HUES6 (cell line): ENCODE measurements around the gene EFHD2.
"Not testable (repeated sequence)": the region's sequence is repeated elsewhere in the genome, so short reads cannot be mapped to it uniquely, and the experiment has no call there.

Experiments used
- H3K27ac ChIP-seq: 2 replicates; pipeline ENCODE4 v1.7.0; 2013; ENCODE audit warnings: low read depth, mild to moderate bottlenecking, low read length, inconsistent platforms
- H3K27me3 ChIP-seq: 2 replicates; pipeline ENCODE4 v1.6.1; 2013; ENCODE audit warnings: low read length; ENCODE audit not compliant: control insufficient read depth, insufficient read depth
- H3K36me3 ChIP-seq: 2 replicates; pipeline ENCODE4 v1.6.1; 2013; ENCODE audit warnings: low read length; ENCODE audit not compliant: control insufficient read depth, insufficient read depth
- H3K4me1 ChIP-seq: 2 replicates; pipeline ENCODE4 v1.6.1; 2013; ENCODE audit warnings: low read length; ENCODE audit not compliant: control insufficient read depth, insufficient read depth
- H3K4me3 ChIP-seq: 2 replicates; pipeline ENCODE4 v1.5.1; 2013; ENCODE audit warnings: low read depth, low read length
- H3K9ac ChIP-seq: one replicate; pipeline ENCODE4 v1.6.1; 2013; ENCODE audit warnings: mild to moderate bottlenecking, low read length
- H3K9me3 ChIP-seq: 2 replicates; pipeline ENCODE4 v1.6.1; 2013; ENCODE audit warnings: low read depth, low read length; ENCODE audit not compliant: control insufficient read depth, insufficient read depth

Gene EFHD2

GRCh38 chr1:15456313-15456954, 46.7 kb downstream of the EFHD2 start, which contains the start of gene CELA2A:
Gene CELA2A (plus strand): TSS chr1:15456732. CDS start chr1:15456754, 22 bp downstream.
- Histone ChIP-seq H3K9me3 (no peaks in the 10 kb centered on the region; the same call in 1 of the 2 replicates), H3K36me3 (no peaks in the 10 kb centered on the region), H3K27me3 (no peaks in the 10 kb centered on the region), H3K4me1 (no peaks in the 10 kb centered on the region), H3K4me3 (no peak within 1 kb of the TSS), H3K9ac (no peak within 1 kb of the TSS), H3K27ac (no peak within 1 kb of the TSS)

GRCh38 chr1:15457585-15457984, 47.9 kb downstream of the EFHD2 start:
- H3K27me3 ChIP-seq, result no peaks in the 10 kb centered on the region
- H3K4me3 ChIP-seq, result no peak overlapping the region
- H3K36me3 ChIP-seq, result no peaks in the 10 kb centered on the region
- no peaks in the 10 kb centered on the region for H3K4me1 ChIP-seq
- H3K27ac ChIP-seq, result no peak overlapping the region
- no peak overlapping the region for H3K9ac ChIP-seq
- H3K9me3 ChIP-seq, result no peaks in the 10 kb centered on the region

- H3K27ac ChIP-seq, H3K9me3 ChIP-seq, H3K27me3 ChIP-seq, H3K36me3 ChIP-seq, H3K4me3 ChIP-seq, H3K4me1 ChIP-seq, H3K9ac ChIP-seq: not testable (repeated sequence)
These were observed 48.7 kb downstream of the EFHD2 start for GRCh38 chr1:15458388-15458787.

GRCh38 chr1:15459771-15460707, 50.4 kb downstream of the EFHD2 start:
- H3K27me3 ChIP-seq, result no peaks in the 10 kb centered on the region

GRCh38 chr1:15460708-15461095, 51.0 kb downstream of the EFHD2 start:
- no peaks in the 10 kb centered on the region for H3K9me3 ChIP-seq
- no peak overlapping the region for H3K27ac ChIP-seq
- H3K4me3 ChIP-seq, result no peak overlapping the region
- H3K36me3 ChIP-seq, result no peaks in the 10 kb centered on the region
- no peaks in the 10 kb centered on the region for H3K27me3 ChIP-seq
- no peak overlapping the region for H3K9ac ChIP-seq
- H3K4me1 ChIP-seq, result no peaks in the 10 kb centered on the region

More at GRCh38 chr1:15459771-15460707, 50.4 kb downstream of the EFHD2 start:
- Histone ChIP-seq H3K36me3 (no peaks in the 10 kb centered on the region), H3K4me3 (no peak overlapping the region), H3K9me3 (no peaks in the 10 kb centered on the region), H3K9ac (no peak overlapping the region), H3K27ac (no peak overlapping the region), H3K4me1 (no peaks in the 10 kb centered on the region)

GRCh38 chr1:15463064-15463800, 53.5 kb downstream of the EFHD2 start:
- not testable (repeated sequence) for H3K4me3 ChIP-seq, H3K9me3 ChIP-seq, H3K27ac ChIP-seq, H3K27me3 ChIP-seq, H3K9ac ChIP-seq, H3K4me1 ChIP-seq, H3K36me3 ChIP-seq

GRCh38 chr1:15463926-15464322, 54.2 kb downstream of the EFHD2 start:
- H3K4me1 ChIP-seq, H3K27ac ChIP-seq, H3K9me3 ChIP-seq, H3K4me3 ChIP-seq, H3K9ac ChIP-seq, H3K27me3 ChIP-seq, H3K36me3 ChIP-seq: not testable (repeated sequence)

- H3K4me3 ChIP-seq, result no peak overlapping the region
- H3K9me3 ChIP-seq, result no peaks in the 10 kb centered on the region
- no peaks in the 10 kb centered on the region for H3K4me1 ChIP-seq
- H3K9ac ChIP-seq, result no peak overlapping the region
- no peaks in the 10 kb centered on the region for H3K36me3 ChIP-seq
- no peaks in the 10 kb centered on the region for H3K27me3 ChIP-seq
- no peak overlapping the region for H3K27ac ChIP-seq
These were observed 56.0 kb downstream of the EFHD2 start for GRCh38 chr1:15465674-15466073.

- H3K27ac ChIP-seq, H3K27me3 ChIP-seq, H3K4me3 ChIP-seq, H3K9me3 ChIP-seq, H3K36me3 ChIP-seq, H3K9ac ChIP-seq, H3K4me1 ChIP-seq: not testable (repeated sequence)
These were observed 57.4 kb downstream of the EFHD2 start for GRCh38 chr1:15466955-15467625.

- no peak overlapping the region for H3K27ac ChIP-seq
These were observed 58.5 kb downstream of the EFHD2 start for GRCh38 chr1:15468145-15468544.

More at GRCh38 chr1:15468145-15468544, 58.5 kb downstream of the EFHD2 start:
- no peaks in the 10 kb centered on the region for H3K36me3 ChIP-seq
- no peak overlapping the region for H3K9ac ChIP-seq
- H3K4me1 ChIP-seq, result no peaks in the 10 kb centered on the region
- H3K9me3 ChIP-seq, result no peaks in the 10 kb centered on the region
- H3K4me3 ChIP-seq, result no peak overlapping the region
- H3K27me3 ChIP-seq, result no peaks in the 10 kb centered on the region
